ENCODE data around the gene ZNF598.
"Not testable (repeated sequence)": the region's sequence is repeated elsewhere in the genome, so short reads cannot be mapped to it uniquely, and the experiment has no call there.

The ZNF598 gene

DNA sequence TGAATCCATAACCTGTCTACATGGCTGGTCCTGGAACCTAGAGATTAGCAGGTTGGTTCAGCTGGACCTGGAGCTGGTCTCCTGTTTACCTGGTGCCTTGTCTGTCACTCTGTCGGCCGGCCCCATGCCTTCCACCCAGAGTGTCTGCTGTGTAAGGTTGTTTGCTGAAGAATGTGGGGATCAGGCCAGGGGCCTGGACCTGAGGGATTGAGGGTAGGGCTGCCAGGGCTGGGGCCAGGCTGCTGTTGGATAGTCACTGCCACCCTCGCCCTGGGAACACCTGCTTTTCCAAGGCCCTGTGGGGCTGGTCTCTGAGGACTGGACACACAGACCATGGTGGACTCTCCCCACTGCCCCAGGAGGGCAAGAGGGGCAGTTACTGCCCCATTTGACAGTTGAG is 18.5 kb upstream of the ZNF598 start:
- no peak for DNase-seq (ENCODE audit: low read depth, low spot score)

DNA sequence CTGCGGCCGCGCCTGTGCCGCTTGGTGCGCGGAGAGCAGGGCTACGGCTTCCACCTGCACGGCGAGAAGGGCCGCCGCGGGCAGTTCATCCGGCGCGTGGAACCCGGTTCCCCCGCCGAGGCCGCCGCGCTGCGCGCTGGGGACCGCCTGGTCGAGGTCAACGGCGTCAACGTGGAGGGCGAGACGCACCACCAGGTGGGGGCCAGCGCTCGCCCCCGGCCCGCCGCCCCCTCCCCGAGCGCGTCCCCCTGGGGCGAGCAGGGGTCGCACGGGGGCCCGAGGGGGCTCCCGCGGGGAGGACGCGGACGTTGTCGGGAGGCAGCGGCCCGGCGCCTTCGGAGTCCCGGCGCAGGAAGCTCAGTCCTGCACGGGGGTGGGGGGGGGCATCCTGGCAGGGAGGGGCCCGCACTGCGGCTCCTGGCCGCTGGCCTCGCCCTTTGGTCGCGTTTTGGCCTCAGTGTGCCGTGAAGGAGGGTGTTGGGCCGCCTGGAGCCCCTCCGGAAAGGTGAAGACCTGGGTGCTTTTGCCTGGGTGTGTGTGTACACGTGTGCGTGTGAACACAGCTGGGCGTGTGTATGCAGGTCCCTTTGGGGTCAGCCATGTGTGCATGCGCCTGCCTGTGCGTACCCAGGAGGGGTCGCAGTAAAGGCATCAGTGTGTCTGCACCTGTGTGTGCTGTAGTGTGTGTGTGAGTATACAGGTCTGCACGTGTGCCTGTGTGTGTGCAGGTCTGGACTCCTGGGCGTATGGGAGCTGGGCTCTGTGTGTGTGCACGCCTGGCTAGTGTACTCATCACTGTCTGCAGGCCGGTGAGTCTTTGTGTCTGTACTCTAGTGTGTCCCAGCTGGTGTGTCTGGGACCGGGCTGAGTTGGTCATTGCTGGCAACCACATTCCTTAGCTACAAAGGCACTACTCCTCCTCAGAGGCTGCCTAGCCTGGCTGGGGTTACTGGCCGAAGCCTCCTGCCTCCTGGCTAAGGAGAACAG is 17.7 kb upstream of the ZNF598 start:
- DNase-seq (ENCODE audit: low read depth, low spot score): no peak

DNA sequence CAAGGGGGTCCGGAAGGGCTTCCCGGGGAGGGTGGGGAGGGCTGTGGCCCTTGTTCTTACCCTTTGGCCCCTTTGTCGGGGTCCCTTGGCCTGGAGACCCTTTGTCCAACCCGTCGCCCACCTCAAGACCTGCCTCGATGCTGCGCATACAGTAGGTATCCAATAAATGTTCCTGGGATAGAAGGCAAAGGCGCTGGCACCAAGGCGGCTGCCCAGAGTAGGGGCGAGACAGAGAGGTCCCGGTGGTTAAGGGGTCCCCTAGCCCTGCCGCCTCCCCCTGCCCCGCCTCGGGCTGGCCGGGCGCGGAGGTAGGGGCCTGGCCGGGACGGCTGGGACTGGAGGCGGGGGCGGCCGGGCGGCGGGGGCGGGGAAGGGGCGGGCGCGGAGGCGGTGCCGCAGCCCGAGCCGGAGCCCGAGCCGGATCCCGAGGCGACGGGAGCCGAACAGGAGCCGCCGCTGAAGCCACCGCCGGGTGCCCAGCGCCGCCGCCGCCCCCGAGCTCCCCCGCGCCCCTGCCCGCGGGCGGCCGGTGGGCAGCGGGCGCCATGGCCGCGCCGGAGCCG is 16.9 kb upstream of the ZNF598 start, which contains the start of gene NHERF2:
Gene NHERF2, plus strand, starts transcription at position 442 of the 563 bp plus-strand sequence. Its CDS starts 104 bp downstream, at position 546.
- DNase-seq (ENCODE audit: low read depth, low spot score): no peak

DNA sequence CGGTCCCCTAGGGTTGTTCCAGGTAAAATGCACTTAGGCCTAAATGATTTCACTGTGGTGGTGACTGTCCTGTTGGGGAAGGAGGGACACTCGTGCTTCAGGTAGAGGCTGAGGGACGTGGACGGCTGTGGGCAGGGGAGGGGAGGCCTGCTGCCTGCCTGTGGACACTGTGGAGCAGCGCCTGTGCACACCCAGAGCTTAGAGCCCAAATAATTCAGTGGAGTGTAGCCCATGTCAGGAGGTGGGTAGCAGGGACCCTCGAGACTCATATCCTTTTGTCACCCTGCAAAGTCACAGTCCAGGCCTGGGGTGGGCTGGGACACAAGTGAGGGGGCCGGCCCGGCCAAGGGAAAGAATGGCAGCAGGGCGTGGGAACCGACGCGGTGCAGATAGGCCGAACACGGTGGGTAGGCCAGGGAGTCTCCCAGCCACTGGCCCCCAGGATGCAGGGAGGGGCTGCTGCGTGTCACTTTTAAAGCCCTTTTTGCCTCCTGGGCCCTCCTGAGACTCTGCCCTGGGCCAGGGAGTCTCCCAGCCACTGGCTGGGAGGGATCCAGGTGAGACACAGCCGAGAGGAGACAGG is 16.3 kb upstream of the ZNF598 start:
- DNase-seq (ENCODE audit: low read depth, low spot score): no peak

DNA sequence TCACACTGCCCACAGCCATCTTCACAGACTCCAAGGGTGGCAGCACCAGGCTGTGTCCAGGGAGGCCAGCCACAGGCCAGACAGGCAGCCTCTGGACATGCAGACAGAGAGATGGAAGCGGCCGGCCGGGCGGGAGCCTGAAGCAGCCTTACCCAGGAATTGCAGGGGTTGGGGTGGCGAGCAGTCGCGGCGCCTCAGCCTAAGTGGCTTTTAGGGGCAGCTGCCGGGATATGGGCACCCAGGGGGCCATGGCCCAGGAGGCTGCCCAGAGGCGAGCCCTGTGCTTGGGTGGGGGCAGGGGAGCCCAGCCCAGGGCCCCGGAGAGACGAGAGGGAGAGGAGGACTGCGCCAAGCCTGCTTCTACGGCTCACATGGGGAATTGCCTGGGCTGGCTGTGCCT is 15.6 kb upstream of the ZNF598 start:
- DNase-seq (ENCODE audit: low read depth, low spot score): no peak

DNA sequence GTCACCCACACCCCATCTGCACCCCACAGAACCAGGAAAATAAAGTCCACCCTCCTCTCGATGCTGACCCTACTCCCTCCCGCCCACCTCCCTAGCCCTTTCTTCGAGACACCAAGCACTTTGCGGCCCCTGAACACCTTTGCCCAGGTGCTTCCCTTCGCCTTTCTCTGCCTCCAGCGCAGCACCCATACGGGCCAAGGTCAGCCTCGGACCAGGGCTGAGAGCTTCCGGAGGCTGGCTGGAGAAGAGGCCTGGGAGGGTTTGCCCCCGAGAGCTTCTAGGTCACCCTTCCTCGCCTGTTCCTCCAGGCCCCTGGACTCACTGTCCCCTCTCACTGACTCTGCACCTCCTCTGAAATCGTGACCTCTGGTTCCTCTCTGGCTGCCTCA is 14.4 kb upstream of the ZNF598 start:
- DNase-seq (ENCODE audit: low read depth, low spot score): no peak

DNA sequence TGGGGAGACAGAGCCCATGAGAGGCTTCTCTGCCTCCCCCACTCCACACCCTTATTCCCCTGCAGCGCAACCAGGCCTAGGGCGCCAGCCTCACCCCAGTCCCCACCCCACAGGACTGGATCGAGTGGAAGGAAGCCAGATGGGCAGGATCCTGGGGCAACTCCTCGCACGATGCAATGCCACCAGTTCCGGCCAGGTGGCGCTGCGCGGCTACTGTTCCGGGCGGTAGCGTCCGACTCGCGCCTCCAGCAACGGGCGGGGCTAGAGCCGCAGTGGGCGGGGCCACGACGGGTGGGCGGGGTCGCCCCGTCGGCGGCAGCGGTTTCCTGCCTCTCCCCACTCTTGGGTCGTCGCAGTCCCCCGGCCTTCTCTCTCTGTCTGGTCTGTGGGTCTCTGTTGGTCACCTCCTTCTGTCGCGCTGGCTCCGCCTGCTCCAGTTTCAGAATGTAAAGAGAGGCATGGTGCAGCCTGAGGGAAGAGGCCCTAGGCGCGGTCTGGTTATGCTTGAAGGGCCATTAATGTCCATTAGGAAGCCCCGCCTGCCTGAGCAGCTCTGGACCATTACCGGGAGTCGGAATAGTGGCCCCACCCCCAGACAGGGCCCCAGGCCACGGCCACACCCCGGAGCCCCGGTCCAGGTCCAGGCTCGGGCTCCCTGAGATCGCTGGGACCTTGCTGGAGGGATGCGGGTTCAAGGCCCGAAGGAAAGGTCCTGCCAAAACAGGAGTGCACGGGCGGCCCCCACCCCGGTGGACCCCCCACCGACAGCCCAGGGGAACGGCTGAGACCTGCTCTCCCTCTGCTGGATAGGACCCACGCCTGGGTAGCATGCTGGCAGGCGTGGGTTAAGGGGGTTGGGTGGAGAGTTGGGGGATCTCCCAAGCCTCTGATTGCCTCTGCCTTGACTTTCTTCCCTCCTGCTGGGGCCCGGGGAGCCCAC is 13.7 kb upstream of the ZNF598 start:
- no peak for DNase-seq (ENCODE audit: low read depth, low spot score)

DNA sequence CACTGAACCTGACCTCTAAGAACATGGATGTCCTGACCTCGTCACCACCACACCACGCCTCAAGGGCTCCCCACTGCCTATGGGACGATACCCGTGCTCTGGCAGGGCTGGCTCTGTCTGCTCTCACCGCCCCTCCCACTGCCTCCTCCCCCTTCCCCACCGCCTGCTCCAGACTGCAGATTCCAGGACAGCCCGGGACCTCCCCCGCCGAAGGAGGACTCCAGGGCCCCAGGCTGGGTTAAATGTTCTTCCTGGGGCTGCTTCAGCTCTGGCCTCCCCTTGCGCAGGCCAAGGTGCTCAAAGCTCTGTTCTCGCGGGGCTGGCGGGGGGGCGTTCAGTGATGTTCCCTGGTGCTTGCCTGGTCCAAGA is 13.1 kb upstream of the ZNF598 start:
- no peak for DNase-seq (ENCODE audit: low read depth, low spot score)

DNA sequence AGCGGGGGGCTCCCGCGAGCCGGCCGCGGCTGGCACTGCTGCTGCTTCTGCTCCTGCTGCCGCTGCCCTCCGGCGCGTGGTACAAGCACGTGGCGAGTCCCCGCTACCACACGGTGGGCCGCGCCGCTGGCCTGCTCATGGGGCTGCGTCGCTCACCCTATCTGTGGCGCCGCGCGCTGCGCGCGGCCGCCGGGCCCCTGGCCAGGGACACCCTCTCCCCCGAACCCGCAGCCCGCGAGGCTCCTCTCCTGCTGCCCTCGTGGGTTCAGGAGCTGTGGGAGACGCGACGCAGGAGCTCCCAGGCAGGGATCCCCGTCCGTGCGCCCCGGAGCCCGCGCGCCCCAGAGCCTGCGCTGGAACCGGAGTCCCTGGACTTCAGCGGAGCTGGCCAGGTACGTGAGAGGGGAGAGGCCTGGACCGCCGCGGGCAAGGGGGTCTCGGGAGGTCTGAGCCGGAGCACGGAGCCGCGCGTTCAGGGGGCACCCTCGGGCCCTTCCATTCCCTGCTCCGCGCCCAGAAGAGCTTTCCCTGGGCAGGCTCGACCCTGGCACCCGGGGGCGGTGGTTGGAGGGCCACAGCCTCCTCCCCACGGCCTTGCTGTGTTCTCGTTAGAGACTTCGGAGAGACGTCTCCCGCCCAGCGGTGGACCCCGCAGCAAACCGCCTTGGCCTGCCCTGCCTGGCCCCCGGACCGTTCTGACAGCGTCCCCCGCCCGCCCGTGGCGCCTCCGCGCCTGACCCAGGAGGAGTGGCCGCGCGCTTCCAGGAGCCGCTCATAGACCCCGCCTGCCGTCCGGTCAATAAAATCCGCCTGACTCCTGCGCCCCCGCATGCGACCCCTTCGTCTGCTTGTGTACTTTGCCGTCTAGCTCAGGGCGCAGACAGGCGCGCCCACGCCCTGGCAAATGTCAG is 10.6 kb upstream of the ZNF598 start:
- no peak for DNase-seq (ENCODE audit: low read depth, low spot score)

DNA sequence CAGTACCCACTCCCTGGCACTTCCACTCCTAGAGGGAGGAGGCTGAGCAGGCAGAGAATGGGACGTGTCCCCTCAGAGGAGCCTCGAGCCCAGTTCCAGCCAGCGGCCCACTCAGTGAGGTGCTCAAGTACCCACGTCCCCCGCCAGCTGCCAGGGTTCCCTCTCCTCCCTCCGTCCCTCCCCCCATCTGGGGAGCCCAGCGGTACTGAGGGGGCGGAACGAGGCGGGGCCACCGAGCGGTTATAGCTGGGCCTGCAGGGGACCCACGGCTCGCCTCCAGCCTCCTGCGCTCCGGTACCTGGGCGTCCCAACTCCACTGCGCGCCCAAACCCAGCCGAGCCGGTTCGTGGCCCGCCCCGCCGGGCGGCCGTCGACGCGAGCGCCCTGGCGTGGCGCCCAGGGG is 9.9 kb upstream of the ZNF598 start, which contains the start of gene NPW:
Gene NPW, plus strand, starts transcription at position 268 of the 403 bp plus-strand sequence.
- DNase-seq (ENCODE audit: low read depth, low spot score): no peak

DNA sequence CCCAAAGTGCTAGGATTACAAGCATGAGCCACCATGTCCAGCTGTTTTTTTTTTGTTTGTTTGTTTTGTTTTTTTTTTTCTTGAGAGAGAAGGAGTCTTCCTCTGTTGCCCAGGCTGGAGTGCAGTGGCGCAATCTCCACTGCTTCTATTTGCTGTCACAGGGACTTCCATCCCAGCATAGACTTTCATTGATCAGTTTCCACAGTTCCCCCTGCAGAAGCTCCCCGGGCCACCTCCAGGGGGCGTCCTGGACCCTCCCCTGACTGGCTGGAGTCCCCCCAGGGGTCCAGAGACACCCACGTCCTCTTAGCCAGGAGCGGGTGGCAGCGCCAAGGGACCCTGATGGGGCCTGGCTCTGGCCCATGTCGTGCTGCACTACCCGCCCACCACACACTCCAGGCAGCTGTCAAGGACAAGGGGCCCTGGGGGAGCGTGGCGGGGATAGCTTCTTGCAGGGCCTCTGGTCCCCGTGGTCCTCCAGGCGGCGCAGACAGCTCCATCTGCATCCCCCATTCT is 6.8 kb upstream of the ZNF598 start:
- no peak for DNase-seq (ENCODE audit: low read depth, low spot score)

DNA sequence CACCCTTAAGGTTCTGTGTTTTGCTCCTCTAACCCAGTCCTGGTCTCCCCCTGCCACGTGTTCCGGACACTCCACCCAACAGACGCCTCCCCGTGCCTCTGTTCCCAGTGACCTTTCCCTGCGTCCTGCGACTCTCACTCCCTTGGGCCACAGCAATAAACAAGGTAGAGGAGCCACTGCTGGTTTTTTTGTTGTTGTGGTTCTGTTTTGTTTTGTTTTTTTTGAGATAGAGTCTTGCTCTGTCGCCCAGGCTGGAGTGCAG is 6.3 kb upstream of the ZNF598 start:
- no peak for DNase-seq (ENCODE audit: low read depth, low spot score)

DNA sequence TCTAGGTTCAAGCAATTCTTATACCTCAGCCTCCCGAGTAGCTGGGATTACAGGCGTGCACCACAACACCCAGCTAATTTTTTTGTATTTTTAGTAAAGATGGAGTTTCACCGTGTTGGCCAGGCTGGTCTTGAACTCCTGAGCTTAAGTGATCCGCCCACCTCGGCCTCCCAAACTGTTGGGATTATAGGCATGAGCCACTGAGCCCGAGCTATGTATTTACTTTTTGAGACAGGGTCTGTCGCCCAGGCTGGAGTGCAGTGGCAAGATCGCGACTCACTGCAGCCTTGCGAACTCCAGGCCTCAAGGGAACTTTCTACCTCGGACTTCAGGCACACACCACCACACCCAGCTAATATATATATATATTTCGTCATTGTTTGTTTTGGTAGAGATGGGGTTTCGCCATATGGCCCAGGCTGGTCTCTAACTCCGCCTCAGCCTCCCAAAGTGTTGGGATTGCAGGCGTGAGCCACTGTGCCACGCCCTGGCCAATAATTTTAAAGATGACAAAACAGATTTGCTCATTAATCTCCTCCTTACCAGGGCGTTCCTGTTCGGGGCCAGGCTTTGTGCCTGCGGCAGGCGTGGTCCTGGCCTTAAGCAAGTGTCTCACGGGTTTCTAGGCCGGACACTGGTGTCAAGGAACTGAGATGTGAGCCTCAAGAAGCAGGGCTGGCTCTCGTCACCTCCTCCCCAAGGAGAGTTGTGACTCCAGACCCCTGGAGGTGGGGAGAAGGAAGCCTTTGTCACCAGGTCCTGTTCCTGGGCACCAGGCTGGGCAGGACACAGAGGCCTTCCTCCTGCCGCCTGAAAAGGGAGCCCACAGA is 5.7 kb upstream of the ZNF598 start:
- no peak for DNase-seq (ENCODE audit: low read depth, low spot score)

DNA sequence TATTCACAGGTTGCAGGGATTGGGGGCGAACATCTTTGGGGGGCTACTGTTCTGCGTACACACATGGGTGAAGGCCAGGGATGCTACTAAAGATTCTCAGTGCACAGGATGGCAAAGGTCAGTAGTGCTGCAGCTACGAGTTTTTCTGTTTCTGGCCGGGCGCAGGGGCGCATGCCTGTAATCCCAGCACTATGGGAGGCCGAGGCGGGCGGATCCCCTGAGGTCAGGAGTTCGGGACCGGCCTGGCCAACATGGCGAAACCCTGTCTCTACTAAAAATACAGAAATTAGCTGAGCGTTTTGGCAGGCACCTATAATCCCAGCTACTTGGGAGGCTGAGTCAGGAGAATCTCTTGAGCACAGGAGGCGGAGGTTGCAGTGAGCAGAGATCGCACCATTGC is 3.9 kb upstream of the ZNF598 start:
- no peak for DNase-seq (ENCODE audit: low read depth, low spot score)

DNA sequence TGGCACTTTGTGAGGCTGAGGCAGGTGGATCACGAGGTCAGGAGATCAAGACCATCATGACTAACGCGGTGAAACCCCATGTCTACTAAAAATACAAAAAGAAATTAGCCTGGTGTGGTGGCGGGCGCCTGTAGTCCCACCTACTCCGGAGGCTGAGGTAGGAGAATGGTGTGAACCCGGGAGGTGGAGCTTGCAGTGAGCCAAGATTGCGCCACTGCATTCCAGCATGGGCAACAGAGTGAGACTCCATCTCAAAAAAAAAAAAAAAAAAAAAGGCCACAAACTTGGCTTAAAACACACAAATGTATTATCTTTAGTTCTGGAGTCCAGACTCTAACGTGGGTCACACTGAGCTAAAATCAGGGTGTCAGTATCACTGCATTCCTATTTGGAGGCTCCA is 2.1 kb upstream of the ZNF598 start:
- DNase-seq (ENCODE audit: low read depth, low spot score): not testable (repeated sequence)

DNA sequence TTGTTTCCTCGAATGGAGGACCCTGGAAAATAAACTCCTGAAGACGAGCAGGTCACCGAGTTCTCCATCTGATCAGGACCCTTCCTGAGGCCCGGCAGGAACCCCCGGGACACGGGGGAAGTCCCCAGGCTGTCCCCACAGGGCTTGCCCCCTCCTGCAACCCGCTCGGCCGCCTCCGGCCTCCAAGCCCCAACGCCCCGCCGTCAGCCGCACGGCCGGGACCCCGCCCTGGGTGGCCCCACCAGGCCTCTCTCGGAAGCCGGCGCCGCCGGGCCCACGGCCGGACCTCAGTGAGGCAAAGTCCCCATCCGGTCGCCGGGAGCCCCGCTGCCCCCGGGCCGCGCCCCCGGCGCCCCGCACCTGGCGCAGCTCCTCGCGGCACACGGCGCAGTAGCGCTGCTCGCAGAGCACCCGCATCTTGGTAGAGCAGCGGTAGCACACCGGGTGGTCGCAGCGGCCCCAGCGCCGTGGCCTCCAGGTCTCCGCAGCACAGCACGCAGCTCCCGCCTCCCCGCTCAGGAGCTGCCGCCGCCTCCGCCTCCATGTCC is 383 bp downstream of the ZNF598 start:
- no peak for DNase-seq (ENCODE audit: low read depth, low spot score)

DNA sequence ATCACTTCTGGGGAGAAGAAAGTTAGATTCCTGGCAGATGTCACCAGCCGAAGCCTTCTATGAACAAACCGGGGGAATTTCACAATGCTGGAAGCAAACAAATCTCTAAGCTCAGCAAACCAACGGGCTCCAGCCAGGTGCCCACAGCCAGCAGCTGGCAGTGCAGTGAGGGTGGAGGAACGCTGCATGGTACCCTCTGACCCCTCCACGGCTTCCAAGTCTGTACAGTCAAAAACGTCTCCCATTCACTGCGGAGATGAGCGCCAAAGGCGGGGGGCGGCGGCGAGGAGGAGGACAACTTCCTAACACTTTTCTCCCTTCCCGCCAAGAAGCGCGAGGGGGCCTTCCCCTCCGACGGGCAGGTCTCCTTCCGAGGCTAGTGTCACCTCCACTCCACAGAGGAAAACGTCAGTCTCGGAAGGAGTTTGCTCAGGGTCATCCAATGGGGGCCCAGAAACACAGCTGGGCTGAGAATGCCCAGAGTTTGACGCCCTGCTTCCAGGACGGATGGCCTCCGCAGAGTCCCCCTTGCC is 924 bp downstream of the ZNF598 start:
- DNase-seq (ENCODE audit: low read depth, low spot score): no peak

DNA sequence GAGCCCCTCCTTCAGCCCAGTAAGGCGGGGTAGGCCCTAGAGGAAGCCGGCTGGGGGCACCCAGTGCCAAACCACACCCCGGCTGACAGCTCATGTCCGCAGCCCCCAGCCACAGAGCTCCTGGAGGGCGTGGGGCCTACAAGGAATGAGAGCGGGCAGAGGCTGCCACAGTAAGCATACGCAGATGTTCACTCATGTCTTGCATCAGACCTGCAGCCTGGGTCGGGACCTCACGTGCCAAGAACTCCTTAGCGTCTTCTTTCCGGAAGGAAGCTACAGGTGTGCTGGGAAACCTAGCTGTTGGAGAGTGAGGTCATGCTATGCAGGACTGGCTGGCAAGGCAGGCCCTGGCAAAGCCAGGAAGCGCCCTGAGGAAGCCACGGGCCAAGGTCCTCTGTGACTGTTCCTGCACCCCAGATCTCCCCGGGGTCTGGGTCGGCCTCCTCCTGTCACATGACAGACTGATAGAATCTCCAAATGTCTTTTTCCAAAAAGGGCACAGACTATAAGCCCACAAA is 1.6 kb downstream of the ZNF598 start:
- DNase-seq (ENCODE audit: low read depth, low spot score): no peak

All from smooth muscle cell of the brain vasculature (primary cell).